Fibroblast of pulmonary artery (primary cell): ENCODE data around the gene SETD6.

Experiments used
- DNase-seq: peaks from one replicate; pipeline ENCODE4 v3.0.0-alpha.2; 2010; ENCODE audit warnings: low read depth
- H3K4me3 ChIP-seq: replicated peaks from 2 replicates; pipeline ENCODE4 v1.5.1; 2011; ENCODE audit warnings: low read depth, mild to moderate bottlenecking, control low read depth, low read length, moderate library complexity
- TF ChIP-seq, protein P1 (sequence below): IDR thresholded peaks from 2 replicates; pipeline ENCODE4 v1.5.1; 2011; ENCODE audit warnings: mild to moderate bottlenecking, control low read depth, low read length, inconsistent platforms; ENCODE audit errors: missing control alignments

The SETD6 gene

DNA sequence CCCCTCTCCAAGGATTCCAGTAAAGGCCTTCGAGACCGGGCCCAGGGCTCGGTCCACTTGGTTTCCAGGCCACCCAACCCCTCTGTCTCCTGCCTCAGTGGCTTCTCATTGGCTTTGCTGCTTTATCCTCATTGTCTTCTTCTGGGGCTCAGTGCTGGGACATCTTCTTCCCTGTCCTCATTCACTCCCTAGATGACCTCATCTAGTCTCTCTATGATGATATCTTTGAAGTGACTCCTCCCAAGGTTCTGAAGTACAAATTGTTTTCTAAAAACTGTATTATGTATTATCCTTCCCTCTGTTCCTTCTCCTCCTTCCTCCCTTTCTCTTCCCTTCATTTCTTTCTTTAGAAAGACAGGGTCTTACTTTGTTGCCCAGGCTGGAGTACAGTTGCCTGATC, 42.5 kb upstream of the SETD6 start:
- no peak for DNase-seq
- TF ChIP-seq, protein P1, sequence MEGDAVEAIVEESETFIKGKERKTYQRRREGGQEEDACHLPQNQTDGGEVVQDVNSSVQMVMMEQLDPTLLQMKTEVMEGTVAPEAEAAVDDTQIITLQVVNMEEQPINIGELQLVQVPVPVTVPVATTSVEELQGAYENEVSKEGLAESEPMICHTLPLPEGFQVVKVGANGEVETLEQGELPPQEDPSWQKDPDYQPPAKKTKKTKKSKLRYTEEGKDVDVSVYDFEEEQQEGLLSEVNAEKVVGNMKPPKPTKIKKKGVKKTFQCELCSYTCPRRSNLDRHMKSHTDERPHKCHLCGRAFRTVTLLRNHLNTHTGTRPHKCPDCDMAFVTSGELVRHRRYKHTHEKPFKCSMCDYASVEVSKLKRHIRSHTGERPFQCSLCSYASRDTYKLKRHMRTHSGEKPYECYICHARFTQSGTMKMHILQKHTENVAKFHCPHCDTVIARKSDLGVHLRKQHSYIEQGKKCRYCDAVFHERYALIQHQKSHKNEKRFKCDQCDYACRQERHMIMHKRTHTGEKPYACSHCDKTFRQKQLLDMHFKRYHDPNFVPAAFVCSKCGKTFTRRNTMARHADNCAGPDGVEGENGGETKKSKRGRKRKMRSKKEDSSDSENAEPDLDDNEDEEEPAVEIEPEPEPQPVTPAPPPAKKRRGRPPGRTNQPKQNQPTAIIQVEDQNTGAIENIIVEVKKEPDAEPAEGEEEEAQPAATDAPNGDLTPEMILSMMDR: no peak
- H3K4me3 ChIP-seq: no peak overlapping the region

DNA sequence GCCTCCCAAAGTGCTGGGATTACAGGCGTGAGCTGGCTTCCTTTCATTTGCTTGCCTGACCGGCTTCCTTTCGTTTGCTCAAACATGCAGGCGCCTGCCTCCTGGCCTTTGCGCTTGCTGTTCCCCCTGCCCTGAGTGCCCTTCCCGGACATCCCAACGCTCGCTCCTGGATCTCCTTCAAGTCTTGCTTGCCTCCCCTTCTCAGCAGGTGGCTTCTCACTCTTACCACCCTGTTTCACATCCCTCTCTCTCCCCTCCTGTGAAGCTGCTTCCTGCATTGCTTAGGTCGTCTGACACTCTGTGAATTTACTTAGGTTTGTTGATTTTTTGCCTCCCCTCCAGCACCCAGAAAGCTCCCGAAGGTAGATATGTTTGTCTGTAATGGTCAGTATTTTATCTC, 41.0 kb upstream of the SETD6 start:
- TF ChIP-seq, protein P1: no peak
- H3K4me3 ChIP-seq: no peak overlapping the region
- no peak for DNase-seq

DNA sequence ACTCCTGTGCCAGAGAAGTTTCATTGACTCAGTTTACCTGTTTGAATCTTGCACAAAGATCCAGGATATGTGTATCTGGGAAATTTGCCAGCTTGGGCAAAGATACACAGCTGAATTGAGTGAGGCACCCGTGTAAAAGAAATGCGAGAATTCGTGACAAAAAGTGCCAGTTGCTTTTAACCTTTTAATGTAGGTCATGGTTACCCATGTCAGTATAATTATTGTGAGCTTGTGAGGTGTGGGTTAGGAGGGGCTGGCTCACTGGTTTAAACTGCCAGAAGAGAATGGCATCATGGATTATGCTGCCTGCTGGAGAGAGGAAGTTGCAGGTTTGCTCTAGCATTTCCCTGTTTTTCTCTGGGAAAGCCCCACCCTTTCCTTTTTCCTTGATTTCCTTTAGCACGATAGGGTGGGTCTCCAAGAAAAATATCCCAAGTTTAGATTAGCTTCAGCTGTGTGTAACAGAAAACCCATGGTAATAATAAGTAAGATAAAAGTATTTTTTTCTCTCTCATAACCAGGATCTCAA, 40.2 kb upstream of the SETD6 start:
- TF ChIP-seq, protein P1: no peak
- DNase-seq: no peak

DNA sequence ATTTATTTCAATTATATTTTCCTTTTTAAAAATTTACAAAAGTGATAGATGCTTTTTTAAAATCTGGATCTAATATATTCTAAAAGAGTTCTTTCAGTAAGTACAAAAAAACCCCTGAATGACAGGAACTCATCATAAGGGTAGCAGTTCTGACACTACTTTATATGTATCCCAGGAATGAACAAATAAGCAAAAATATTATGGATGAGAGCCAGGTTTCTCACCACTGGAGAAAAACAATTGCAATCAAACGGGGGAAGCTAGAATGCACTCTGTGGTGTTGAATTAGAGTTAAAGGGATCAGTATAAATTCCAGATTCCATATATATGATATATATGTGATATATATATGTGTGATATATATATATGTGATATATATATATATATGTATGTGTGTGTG, 38.5 kb upstream of the SETD6 start:
- TF ChIP-seq, protein P1: no peak
- no peak overlapping the region for H3K4me3 ChIP-seq
- DNase-seq: no peak

More for the DNA sequence above, 40.2 kb upstream of the SETD6 start:
- H3K4me3 ChIP-seq: no peak overlapping the region

DNA sequence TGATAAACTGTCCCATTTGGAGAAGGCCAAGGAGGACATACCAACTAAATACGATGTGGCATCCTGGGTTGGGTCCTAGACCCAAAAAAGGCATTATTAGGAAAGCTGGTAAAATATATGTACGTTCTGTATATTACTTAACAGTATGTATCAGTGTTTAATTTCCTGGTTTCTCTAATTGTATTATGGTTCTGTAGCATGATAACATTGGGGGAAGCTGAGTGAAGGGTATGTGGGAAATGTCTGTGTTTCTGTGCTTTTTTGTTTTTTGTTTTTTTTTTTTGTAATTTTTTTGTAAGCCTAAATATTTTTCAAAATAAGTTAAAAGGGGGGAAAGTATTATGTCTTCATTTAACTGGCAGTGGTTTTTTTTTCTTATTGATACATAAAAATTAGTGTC, 36.9 kb upstream of the SETD6 start:
- no peak overlapping the region for H3K4me3 ChIP-seq
- TF ChIP-seq, protein P1: no peak
- no peak for DNase-seq

DNA sequence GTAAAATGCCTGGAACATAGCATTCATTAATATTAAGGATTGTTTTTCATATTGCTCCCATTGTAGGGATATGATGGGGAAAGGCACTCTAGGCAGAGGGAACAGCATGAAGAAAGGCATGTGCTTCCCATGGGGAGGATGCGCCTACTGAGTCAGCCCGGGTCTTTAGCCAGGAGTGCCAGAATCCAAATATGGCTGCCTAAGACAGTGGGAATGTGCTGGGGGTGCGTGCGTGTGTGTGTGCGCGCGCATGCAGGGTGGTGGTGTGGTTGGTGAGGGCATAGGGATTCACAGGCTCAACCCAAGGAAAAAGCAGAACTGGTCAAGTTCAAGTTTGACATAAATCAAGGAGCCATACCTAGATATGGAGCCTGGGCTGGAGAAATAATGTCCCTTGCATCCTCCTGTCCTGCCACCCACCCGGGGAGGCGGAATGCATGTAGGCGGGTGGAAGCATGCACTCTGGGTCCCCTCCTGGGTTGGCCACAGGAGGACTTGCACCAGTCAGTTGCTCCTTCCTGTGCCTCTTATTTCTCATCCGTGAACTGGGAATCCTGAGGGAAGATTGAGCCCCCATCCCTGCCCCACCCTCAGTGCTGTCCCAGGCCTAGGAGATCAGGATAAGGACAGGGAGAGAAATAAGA, 34.0 kb upstream of the SETD6 start:
- TF ChIP-seq, protein P1: no peak
- DNase-seq: no peak
- no peak overlapping the region for H3K4me3 ChIP-seq

DNA sequence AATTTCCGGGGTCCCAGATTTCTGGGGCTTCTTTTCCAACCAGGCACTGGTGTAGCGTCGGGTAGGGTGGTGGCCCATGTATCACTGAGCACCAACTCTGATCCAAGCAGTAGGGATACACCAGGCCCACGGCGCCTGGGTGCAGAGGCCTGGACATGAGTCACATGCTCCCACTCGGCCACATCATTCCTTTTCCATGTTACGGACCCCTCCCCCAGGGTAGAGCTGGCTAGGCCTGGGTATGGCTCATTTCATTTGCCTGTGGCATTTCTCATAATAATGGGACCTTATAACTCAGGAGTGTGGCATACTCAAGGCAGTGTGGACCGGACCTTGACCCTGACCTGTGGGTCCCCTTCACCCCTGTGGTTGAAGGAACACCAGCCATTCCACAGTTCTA, 33.4 kb upstream of the SETD6 start:
- H3K4me3 ChIP-seq: no peak overlapping the region
- TF ChIP-seq, protein P1: no peak
- no peak for DNase-seq
